HG02884 (cell line): Measurements from ENCODE around the gene HAPLN2.

Experiments
- ATAC-seq: cut with Tn5 transposase; IDR thresholded peaks from one replicate; pipeline ENCODE4 v1.9.1; 2021; ENCODE audit warnings: mild to moderate bottlenecking, moderate library complexity; ENCODE audit not compliant: unreplicated experiment

The HAPLN2 gene

GRCh38 chr1:156660752-156661112 lies 41.5 kb downstream of the HAPLN2 start:
- ATAC-seq, result no peak

- no peak for ATAC-seq
Observed at GRCh38 chr1:156662005-156662799, 43.0 kb downstream of the HAPLN2 start.

GRCh38 chr1:156662800-156663055 lies 43.5 kb downstream of the HAPLN2 start:
- ATAC-seq, result no peak

- no peak for ATAC-seq
Observed at GRCh38 chr1:156663178-156663577, 44.0 kb downstream of the HAPLN2 start.

GRCh38 chr1:156664046-156664766 lies 45.0 kb downstream of the HAPLN2 start:
- no peak for ATAC-seq

GRCh38 chr1:156664767-156665411 lies 45.7 kb downstream of the HAPLN2 start:
- ATAC-seq, result no peak

GRCh38 chr1:156665539-156665938 lies 46.3 kb downstream of the HAPLN2 start:
- no peak for ATAC-seq

GRCh38 chr1:156666862-156667609 lies 47.8 kb downstream of the HAPLN2 start:
- ATAC-seq, result no peak

GRCh38 chr1:156667610-156667967 lies 48.4 kb downstream of the HAPLN2 start:
- ATAC-seq, result no peak

GRCh38 chr1:156667968-156668709 lies 48.9 kb downstream of the HAPLN2 start:
- ATAC-seq, result no peak

- ATAC-seq, result no peak
Observed at GRCh38 chr1:156668801-156669637, 49.8 kb downstream of the HAPLN2 start.

- ATAC-seq, result no peak
Observed at GRCh38 chr1:156669794-156670193, 50.6 kb downstream of the HAPLN2 start.

- ATAC-seq, result no peak
Observed at GRCh38 chr1:156670359-156670758, 51.1 kb downstream of the HAPLN2 start.

GRCh38 chr1:156670791-156671190 lies 51.6 kb downstream of the HAPLN2 start:
- no peak for ATAC-seq

- no peak for ATAC-seq
Observed at GRCh38 chr1:156671804-156672203, 52.6 kb downstream of the HAPLN2 start.

- ATAC-seq, result no peak
Observed at GRCh38 chr1:156673387-156674121, 54.3 kb downstream of the HAPLN2 start.
